Measurements from ENCODE around the gene E2F6. TPM values are rescaled to one million over a fixed set of nuclear protein-coding genes. Genes with fewer than 3 reads are reported as not detected.

Gene E2F6
- total and polyA plus RNA-seq, 2 donors (not counting 3 experiments of a cell fraction or from before 2014, with no cell fraction given) = 7.9 to 15.7 TPM

DNA sequence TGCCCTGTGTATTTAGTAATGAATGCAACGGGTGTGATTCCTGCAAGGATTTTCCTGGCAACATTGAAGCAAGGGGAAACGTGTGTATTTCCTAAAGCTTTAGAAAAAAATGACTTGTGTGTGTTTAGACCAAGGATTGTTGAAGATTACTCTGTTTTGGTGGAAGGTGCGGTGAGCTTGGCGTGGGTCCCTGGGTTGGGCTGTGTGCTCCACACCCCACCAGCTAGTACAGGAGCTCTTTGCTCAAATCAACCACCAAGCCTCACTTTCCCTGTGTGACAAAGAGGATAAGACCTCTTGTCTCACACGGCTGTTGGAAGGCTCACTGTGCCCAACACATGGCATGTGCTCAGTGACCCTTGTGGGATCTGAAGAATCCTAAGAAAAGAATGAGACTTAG lies 46.5 kb upstream of the E2F6 start:
- Histone ChIP-seq H3K79me2 (ENCODE audit: control insufficient read depth, insufficient read depth, low read length) (no peaks in the 10 kb centered on the region), H3K9me1 (replicated peaks; ENCODE audit: control insufficient read depth, extremely low read depth, insufficient read depth, low read length) (no peaks in the 10 kb centered on the region), H3K27me3 (ENCODE audit: control insufficient read depth in 2 of 2, insufficient read depth in 2 of 2, low read length in 2 of 2) (no peaks in the 10 kb centered on the region), H3K4me1 (ENCODE audit: control insufficient read depth, extremely low read depth, insufficient read depth, low read length) (no peaks in the 10 kb centered on the region), H3K4me3 (replicated peaks in 1 of 3; ENCODE audit: insufficient read depth in 1 of 3, low read depth in 1 of 3, low read length in 3 of 3) (no peak overlapping the region), H3K9me3 (replicated peaks; ENCODE audit: control insufficient read depth, insufficient read depth, low read length) (no peaks in the 10 kb centered on the region), H3K36me3 (ENCODE audit: control insufficient read depth in 2 of 2, extremely low read depth in 1 of 2, insufficient read depth in 2 of 2, low read length in 2 of 2) (no peaks in the 10 kb centered on the region), H2AFZ (ENCODE audit: low read depth, low read length) (no peak overlapping the region), H4K20me1 (replicated peaks; ENCODE audit: control insufficient read depth, extremely low read depth, insufficient read depth, low read length) (no peaks in the 10 kb centered on the region), H3K4me2 (ENCODE audit: insufficient read depth, low read length) (no peak overlapping the region), H3K9ac (replicated peaks; ENCODE audit: extremely low read depth, insufficient read depth, low read length) (no peak overlapping the region), H3K27ac (ENCODE audit: insufficient read depth, low read depth, low read length) (no peak overlapping the region)
- TF ChIP-seq GATA2 (IDR thresholded peaks at IDR 0.05; ENCODE audit: insufficient read depth, insufficient read length, low read depth, low read length) = no peak
- no peak for TF ChIP-seq POLR2A (IDR thresholded peaks at IDR 0.05; ENCODE audit: low read depth, low read length)
- TF ChIP-seq, protein P1, sequence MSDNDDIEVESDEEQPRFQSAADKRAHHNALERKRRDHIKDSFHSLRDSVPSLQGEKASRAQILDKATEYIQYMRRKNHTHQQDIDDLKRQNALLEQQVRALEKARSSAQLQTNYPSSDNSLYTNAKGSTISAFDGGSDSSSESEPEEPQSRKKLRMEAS (IDR thresholded peaks at IDR 0.05; ENCODE audit: insufficient read depth, insufficient read length) = no peak
- BruUV-seq (replicated peaks) = no TSS peak
- ChIA-PET CTCF (interaction anchor here (1.7 kb wide), 1 partner anchor 35 kb away, joined by 5 read pairs; no protein-coding TSS in a partner anchor), POLR2A (no interaction called here)
- DNase-seq (ENCODE audit: low read depth, low spot score) (no peak), FAIRE-seq (no peak)
- dilution Hi-C loops (cut with MboI; ENCODE audit: extremely low pct_ligation_motif_present, low sequenced_read_pairs) (no loop called here), intact Hi-C loops (cut with micrococcal nuclease) (no loop called here)

DNA sequence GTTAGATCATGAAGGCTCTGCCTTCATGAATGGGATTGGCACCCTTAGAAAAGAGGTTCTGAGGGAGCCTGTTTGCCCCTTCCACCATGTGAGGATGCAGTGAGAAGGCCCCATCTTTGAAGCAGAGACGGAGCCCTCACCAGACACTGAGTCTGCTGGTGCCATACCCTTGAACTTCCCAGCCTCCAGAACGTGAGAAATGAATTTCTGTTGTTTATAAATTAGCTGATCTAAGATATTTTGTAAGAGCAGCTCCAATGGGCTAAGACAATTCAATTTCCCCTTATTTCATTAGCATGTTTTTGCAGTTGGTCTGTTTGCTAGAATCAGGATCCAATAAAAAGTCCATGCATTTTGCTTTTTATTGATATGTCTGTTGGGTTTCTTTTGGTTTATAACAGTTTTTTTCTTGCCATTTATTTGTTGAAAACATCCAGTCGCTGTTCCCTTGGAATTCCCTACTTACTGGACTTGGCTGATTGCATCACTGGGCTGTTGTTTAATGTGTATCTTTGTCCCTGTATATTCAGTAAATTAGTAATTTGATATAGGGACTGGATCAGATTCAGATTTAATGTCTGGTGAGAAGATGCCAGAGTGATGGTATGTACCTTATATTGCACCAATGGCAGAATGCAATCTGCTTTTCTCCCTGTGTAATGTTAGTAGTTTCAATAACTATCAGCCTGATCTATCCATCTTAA lies 43.8 kb upstream of the E2F6 start:
- POLR2A ChIA-PET = no interaction called here
- dilution Hi-C loops (cut with MboI; ENCODE audit: extremely low pct_ligation_motif_present, low sequenced_read_pairs) = no loop called here
- Histone ChIP-seq H3K4me2 (ENCODE audit: insufficient read depth, low read length) (no peak overlapping the region), H2AFZ (ENCODE audit: low read depth, low read length) (no peak overlapping the region), H3K36me3 (ENCODE audit: control insufficient read depth in 2 of 2, extremely low read depth in 1 of 2, insufficient read depth in 2 of 2, low read length in 2 of 2) (no peaks in the 10 kb centered on the region), H3K27me3 (ENCODE audit: control insufficient read depth in 2 of 2, insufficient read depth in 2 of 2, low read length in 2 of 2) (no peaks in the 10 kb centered on the region), H4K20me1 (replicated peaks; ENCODE audit: control insufficient read depth, extremely low read depth, insufficient read depth, low read length) (no peaks in the 10 kb centered on the region), H3K79me2 (ENCODE audit: control insufficient read depth, insufficient read depth, low read length) (no peaks in the 10 kb centered on the region), H3K9me3 (replicated peaks; ENCODE audit: control insufficient read depth, insufficient read depth, low read length) (no peaks in the 10 kb centered on the region), H3K4me3 (replicated peaks in 1 of 3; ENCODE audit: insufficient read depth in 1 of 3, low read depth in 1 of 3, low read length in 3 of 3) (no peak overlapping the region), H3K4me1 (ENCODE audit: control insufficient read depth, extremely low read depth, insufficient read depth, low read length) (no peaks in the 10 kb centered on the region), H3K9ac (replicated peaks; ENCODE audit: extremely low read depth, insufficient read depth, low read length) (no peak overlapping the region), H3K9me1 (replicated peaks; ENCODE audit: control insufficient read depth, extremely low read depth, insufficient read depth, low read length) (no peaks in the 10 kb centered on the region), H3K27ac (ENCODE audit: insufficient read depth, low read depth, low read length) (no peak overlapping the region)
- TF ChIP-seq POLR2A (IDR thresholded peaks at IDR 0.05; ENCODE audit: low read depth, low read length) = no peak
- TF ChIP-seq MYC (IDR thresholded peaks at IDR 0.05; ENCODE audit: low read depth, low read length) = no peak
- FAIRE-seq = no peak
- CTCF ChIA-PET = no interaction called here
- no TSS peak for BruUV-seq (replicated peaks)
- DNase-seq (ENCODE audit: low read depth, low spot score) = no peak
- intact Hi-C loops (cut with micrococcal nuclease) = no loop called here
